RPMI8226 (cell line): ENCODE data around the gene CCDC47.

Source experiments
- DNase-seq: peaks from one replicate; pipeline ENCODE4 v3.0.0-alpha.2; 2015

CCDC47 gene

DNA sequence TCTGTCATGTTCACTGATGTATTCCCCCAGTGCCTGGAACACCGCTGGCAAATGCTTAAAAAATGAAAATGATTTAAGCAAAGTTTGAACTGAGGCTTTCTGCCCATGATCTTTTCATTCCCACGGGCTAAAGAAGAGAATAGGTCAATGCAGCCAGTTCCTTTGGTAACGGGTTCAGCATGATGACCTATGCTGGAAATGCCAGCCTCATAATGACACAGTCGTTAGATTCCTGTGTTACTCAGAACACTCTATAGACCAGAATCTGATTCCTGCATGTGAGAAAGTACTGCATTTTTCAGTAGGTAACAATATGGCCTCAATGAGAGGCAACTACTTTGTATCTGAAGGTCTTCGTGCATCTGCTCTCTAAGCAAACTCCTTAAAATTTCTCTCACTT lies 54.4 kb downstream of the CCDC47 start:
- DNase-seq = no peak

DNA sequence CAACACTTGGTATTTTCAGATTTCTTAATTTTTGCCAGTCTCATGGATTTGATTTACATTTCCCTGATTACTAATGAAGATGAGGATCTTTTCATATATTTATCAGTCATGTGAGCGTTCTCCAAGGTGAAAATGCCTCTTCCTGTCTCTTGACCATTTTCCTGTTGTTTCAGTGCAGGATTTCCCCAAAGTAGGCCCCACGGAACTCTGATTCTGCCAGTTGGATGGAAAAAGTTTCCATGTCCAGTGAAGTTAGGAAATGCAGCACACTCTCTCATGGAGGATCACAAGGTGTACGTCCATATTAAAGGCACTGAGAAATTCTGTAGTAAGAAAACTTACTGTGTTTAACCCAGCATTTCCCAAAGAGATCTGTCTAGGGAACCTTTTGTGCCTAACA lies 57.0 kb downstream of the CCDC47 start:
- DNase-seq = no peak

DNA sequence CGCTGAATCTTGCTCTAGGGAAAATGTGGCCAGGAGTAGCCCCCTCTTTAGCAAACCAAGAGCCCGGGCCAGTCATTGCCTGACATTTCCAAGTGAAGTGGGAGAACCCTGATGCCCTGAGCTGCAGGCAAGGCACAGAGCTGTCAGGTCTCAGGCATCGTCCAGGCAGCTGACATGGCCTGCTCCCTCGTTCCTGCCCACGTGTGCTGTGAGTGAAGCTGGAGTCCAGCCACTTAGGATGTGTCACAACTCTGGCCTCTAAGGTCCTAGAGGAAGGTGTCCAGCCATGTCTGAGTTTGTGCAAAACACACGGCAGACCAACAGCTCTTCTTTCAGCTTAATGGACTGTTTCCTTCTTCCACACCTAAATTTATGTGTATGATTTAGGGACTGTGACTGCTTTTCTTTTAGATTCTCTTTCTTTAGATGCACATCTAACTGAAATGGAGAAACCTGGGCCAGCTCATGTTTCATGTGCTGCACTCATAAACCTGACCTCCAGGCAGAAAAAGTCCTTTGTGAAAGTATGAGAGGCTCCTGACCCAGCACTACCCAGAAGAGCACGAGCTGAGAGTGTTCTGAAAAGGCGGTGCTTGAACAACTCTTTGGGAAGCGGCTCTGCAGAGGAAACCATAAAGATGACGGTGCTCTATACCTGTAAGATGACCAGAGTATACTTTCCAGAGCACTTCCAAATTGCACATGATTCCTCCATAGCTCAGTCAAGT lies 58.7 kb downstream of the CCDC47 start:
- DNase-seq = no peak

GRCh38 chr17:63709110-63709509 lies 64.3 kb downstream of the CCDC47 start:
- DNase-seq = no peak

- DNase-seq = no peak
These were observed 66.2 kb downstream of the CCDC47 start for GRCh38 chr17:63707151-63707550.

- no peak for DNase-seq
These were observed 66.9 kb downstream of the CCDC47 start for GRCh38 chr17:63706336-63707082.

DNA sequence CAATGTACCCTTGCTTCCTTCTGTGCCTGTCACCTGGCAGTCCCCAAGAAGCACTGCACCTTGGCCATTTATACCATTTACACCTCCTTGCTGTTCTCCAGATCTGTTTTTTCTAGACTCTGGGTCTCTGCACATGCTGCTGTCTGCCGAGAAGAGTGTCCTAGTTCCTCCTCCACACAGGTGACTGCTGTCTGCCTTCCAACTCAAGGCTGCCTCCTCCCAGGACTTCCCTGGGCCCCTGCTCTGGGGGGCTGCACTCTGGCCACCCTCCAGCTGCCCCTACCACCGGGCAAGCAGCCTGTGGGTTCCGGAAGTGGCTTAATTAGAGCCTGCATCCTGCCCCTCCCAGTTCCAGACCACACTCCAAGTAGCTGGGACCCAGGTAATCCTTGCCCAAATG lies 67.7 kb downstream of the CCDC47 start:
- DNase-seq = no peak

GRCh38 chr17:63704836-63705235 lies 68.6 kb downstream of the CCDC47 start:
- DNase-seq = no peak

DNA sequence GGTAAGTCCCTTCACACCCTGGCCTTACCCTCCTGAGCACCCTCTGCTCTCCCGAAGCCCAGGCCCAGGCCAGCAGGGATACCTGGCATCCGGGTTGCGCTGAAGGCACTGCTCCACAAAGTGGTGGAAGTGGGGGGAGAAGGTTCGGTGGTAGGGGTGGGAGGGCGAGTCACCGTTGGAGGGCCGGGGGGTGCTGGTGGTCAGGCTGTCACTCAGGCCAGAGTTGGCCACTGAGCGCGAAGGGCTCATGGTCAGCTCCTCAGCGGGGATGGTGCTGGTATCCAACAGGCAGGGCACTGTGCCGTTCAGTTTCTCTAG lies 69.2 kb downstream of the CCDC47 start:
- DNase-seq = no peak

DNA sequence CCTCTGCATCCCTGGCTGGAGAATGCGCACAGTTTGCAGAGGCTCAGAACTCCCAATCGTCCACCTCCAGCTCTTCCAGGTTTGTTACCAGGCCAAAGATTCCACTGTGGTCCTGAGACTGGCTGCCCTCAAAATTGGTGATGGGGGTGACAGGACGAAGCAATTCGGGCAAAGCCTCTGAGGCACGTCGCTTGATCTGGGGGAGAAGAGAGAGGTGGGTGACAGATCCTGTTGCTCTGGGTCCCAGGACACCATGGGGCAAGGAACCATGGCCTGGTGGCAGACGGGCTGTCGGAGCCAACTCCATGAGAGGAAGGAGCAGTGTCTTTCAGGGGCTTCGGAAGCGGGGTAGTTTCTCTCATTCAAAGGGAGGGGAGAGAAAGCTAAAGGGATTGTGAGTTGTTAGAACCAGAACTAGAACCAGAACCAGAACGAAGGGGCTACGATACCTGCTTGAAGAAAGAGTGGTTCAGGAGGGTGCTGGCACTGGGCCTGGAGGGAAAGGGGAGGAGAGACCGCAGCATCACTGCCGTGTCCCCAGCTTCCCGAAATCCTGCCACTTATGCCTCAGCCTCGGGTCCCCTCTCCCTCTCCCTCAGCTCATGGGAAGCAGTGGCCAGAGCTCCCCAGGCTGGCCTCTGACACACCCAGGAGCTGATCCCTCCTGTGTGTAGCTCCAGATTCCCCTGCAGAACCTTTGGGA lies 69.7 kb downstream of the CCDC47 start:
- no peak for DNase-seq

DNA sequence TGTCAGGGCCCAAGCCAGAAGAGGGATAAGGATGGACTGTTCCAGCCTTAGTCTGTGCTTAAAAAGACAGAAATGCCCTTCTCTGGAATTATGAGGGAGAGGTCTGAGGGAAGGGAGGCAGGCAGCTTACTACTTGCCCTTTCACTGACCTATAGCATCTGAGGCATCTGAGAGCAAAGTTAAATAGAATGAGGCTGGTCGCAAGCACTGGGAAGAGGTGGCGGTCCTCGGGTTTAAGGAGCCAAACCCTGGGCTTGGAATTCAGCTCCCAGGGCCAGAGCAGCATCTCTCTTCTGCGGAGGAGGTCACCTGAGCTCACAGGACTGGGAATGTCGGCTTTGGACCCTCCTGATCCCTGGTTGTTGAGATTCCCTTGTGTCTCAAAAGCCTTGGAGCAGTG lies 70.4 kb downstream of the CCDC47 start:
- DNase-seq = no peak

DNA sequence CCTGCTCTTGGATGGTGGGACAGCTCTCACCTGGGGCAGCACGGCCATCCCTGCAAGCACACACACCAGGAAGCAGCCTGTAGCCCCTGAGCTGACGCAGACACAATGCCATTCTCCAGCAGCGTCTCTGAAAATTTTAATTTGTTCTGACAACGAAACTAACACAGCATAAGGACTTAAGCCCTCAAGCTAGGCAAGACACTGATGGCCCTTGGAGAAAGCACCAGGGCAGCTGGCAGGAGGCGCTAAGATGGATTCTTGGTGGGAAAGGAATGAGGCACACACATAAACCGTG lies 70.7 kb downstream of the CCDC47 start:
- DNase-seq = no peak

DNA sequence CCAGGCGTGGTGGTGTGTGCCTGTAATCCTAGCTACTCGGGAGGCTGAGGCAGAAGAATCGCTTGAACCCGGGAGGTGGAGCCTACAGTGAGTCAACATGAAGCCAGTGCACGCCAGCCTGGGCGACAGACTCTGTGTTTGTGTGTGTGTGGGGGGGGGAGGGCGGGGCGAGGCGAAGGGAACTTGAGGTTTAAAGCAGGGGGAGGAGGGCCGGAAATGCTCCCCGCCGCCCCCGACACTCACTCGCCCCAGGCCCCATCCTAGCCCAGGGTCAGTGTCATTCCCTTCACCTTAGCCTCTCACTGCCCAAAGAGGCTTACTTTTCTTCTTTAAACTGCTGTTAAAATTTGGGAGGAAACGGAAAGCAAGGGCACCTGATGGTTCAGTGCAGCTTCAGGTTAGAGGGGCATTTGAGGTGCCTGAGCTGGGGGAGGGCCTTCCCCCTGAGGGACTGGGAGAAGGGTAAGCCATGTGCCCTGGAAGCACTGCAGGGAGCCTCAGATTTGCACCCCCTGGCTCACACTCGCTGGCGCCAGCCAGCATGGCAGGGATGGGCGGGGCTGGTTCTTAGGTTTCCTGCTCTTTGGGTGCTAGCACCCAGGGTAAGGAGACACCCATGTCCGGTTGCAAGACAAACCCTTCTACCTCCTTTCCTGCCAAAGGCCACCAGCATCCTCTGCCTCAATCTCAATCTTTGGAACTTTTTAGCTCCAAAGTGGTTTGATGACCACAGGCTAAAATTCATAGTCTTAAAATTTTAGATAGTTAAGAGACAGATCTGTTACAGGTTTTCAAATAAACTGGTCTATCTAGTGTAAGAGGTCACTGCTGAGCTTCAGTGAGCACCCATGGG lies 71.3 kb downstream of the CCDC47 start:
- peak; percentile 63 for DNase-seq

- DNase-seq = peak; percentile 50
These were observed 72.0 kb downstream of the CCDC47 start for GRCh38 chr17:63701456-63701820.

GRCh38 chr17:63700528-63701455 lies 72.6 kb downstream of the CCDC47 start:
- peak; percentile 62 for DNase-seq

- DNase-seq = peak; percentile 47
These were observed 73.5 kb downstream of the CCDC47 start, which contains the start of gene LIMD2 for GRCh38 chr17:63699638-63700527. Gene LIMD2, minus strand, starts transcription at chr17:63700125. Its CDS starts 827 bp downstream, at chr17:63699298.

DNA sequence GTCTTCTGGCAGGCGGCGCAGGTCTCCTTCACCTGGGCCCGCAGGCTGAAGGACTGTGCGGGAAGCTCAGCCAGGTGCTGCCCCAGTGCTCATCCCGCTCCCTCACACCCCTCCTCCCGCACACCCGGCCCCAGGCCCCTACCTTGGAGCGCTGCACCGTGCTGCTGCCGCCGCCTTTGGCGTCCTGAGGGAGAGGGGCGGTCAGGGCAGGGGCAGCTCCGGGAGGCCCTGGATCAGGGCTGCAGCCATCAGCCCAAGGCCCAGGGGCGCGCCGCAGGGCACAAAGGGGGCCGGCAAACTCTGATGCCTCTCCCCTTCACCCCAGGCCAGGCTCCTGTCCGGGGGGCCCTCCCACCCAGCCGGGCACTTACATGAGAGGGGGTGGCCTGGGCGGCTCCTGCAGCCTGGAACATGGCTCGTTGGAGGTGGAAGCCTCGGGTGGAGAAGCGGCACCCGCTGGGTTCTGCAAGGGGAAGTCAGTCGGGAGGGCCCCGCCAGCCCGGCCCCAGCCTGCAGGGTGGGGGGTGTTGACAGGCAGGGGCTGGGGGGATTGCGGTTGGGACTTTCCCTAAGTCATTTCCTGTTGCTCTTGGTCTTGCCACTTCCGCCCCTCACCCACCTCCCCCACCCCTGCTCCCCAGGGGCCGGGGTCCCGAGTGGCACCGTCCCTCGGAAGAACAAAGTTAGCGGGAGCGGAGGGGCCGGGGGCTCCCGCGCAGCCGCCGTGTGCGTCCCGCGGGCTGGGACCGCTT lies 74.3 kb downstream of the CCDC47 start:
- peak; percentile 45 for DNase-seq

GRCh38 chr17:63698381-63698885 lies 75.0 kb downstream of the CCDC47 start:
- DNase-seq = no peak

DNA sequence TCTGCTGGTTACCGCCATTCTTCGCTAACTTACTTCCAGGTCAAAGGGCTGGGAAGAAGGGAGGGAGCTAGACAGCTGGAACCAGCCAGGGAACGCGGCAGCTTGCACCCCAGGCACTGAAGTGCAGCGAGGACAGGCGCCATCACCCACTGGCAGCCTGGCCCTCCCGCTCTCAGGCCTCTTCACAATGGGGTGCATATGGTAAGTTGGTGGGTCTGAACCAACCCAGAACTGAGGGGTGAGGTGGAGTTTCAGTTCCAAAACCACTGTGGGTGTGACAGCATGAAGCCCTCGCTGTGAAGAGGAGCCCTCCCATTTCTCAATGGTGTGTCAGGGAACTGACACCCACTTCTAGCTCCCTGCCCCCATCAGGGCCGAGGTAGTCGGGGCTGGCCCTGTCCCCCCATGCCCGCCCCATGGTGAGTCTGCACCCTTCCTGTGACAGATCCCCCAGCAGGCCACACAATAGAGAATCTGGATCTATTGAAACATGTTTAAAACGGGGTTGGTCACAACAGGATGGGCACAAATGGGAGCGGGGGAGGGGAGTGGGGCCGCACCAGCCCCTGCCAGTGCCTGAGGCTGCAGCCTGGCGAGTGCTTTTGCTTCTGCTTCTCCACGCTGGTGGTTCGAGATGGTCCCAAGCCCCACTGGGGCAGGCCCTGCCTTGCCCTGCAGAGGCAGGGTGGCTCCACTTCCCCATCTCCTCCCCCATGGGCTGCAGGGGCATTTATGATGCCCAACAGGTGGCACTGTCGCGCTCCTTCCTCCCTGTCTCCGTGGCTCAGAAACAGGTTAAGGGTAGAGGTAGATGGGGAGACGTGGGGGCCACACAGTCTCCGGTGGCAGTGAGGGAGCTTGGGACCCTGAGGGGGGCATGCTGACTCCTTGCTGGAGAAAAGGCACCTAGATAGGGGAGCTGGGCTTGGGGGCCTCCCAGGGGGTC lies 75.8 kb downstream of the CCDC47 start:
- DNase-seq = peak; percentile 79
